K562 (cell line): ENCODE data around the gene BTAF1. TPM values are rescaled to one million over a fixed set of nuclear protein-coding genes. Genes with fewer than 3 reads are reported as not detected.

Experiments
- ATF2 ChIP-seq: sonication (generic); formaldehyde crosslinking; IDR thresholded peaks from 2 replicates; pipeline ENCODE4 v1.8.1; 2022; ENCODE audit warnings: missing genetic modification reagents
- ATF7 ChIP-seq: fragments of 450-650 bp; IDR thresholded peaks from 2 replicates; pipeline ENCODE4 v1.7.1; 2014; ENCODE audit warnings: mild to moderate bottlenecking, moderate library complexity
- BRCA1 ChIP-seq, 2 experiments: fragments of 450-650 bp in 1 of 2; sonication (generic) in 1 of 2; formaldehyde crosslinking in 1 of 2; IDR thresholded peaks; 2 replicates each; pipeline versions ENCODE4 v1.5.0 to v1.6.1; 2017 to 2020; ENCODE audit warnings: mild to moderate bottlenecking in 1 of 2, missing genetic modification reagents in 1 of 2
- CBX2 ChIP-seq: fragments of 200-600 bp; sonication (generic); IDR thresholded peaks from one replicate; pipeline ENCODE4 v1.6.1; 2012; ENCODE audit warnings: mild to moderate bottlenecking, low read length, inconsistent platforms; ENCODE audit not compliant: insufficient read depth, poor library complexity, severe bottlenecking
- DACH1 ChIP-seq: fragments of 450-650 bp; IDR thresholded peaks from 2 replicates; pipeline ENCODE4 v1.6.1; 2018; ENCODE audit not compliant: partially characterized antibody
- ELK1 ChIP-seq: sonication (generic); formaldehyde crosslinking; IDR thresholded peaks from 2 replicates; pipeline ENCODE4 v1.8.1; 2022; ENCODE audit warnings: missing genetic modification reagents
- EP400 ChIP-seq: fragments of 450-650 bp; IDR thresholded peaks from 2 replicates; pipeline ENCODE4 v1.6.1; 2017; ENCODE audit warnings: antibody characterized with exemption, mild to moderate bottlenecking, moderate library complexity
- GABPA ChIP-seq: fragments of 200-800 bp; sonication (Bioruptor generic); conservative IDR thresholded peaks from 2 replicates; pipeline ENCODE4 v1.6.1; 2016; ENCODE audit warnings: low read depth, missing genetic modification characterization, missing compliant biosample characterization
- KLF10 ChIP-seq: fragments of 250-450 bp; sonication (Bioruptor Pico); IDR thresholded peaks from 2 replicates; pipeline ENCODE4 v1.6.1; 2021; ENCODE audit warnings: matching md5 sums
- LEF1 ChIP-seq: fragments of 450-650 bp; IDR thresholded peaks from 2 replicates; pipeline ENCODE4 v1.6.1; 2016; ENCODE audit warnings: mild to moderate bottlenecking
- NBN ChIP-seq: fragments of 450-650 bp; IDR thresholded peaks from 2 replicates; pipeline ENCODE4 v1.6.1; 2016; ENCODE audit warnings: low read depth, mild to moderate bottlenecking
- PHTF2 ChIP-seq: fragments of 250-450 bp; sonication (Bioruptor Pico); IDR thresholded peaks from 2 replicates; pipeline ENCODE4 v1.5.0; 2021; ENCODE audit warnings: mild to moderate bottlenecking
- PKNOX1 ChIP-seq: fragments of 450-650 bp; IDR thresholded peaks from 2 replicates; pipeline ENCODE4 v1.6.1; 2016
- POLR2A ChIP-seq: fragments of 450-650 bp; conservative IDR thresholded peaks from 2 replicates; pipeline ENCODE4 v1.6.1; 2016
- RBM17 ChIP-seq: fragments of 200-400 bp; formaldehyde crosslinking; IDR thresholded peaks from 2 replicates; pipeline ENCODE4 v1.6.1; 2017; ENCODE audit warnings: low read depth, mild to moderate bottlenecking, low read length, borderline replicate concordance
- SAP30 ChIP-seq: fragments of 200-600 bp; sonication (generic); IDR thresholded peaks from 2 replicates; pipeline ENCODE4 v1.6.1; 2012; ENCODE audit warnings: borderline replicate concordance, low read depth, mild to moderate bottlenecking, moderate library complexity, low read length, control low read depth, inconsistent platforms; ENCODE audit not compliant: insufficient read depth, poor library complexity, severe bottlenecking
- SIN3B ChIP-seq: fragments of 450-650 bp; IDR thresholded peaks from 2 replicates; pipeline ENCODE4 v1.6.1; 2017; ENCODE audit warnings: low read depth, mild to moderate bottlenecking, moderate library complexity
- SMAD2 ChIP-seq: fragments of 150-350 bp; IDR thresholded peaks from 2 replicates; pipeline ENCODE4 v1.6.1; 2014; ENCODE audit warnings: low read depth, mild to moderate bottlenecking, low read length
- TEAD4 ChIP-seq, 2 experiments: sonication (generic) in 1 of 2; formaldehyde crosslinking in 1 of 2; IDR thresholded peaks; 2 replicates each; pipeline versions ENCODE4 v1.6.1 to v1.8.0; 2012 to 2022; ENCODE audit warnings: borderline replicate concordance in 1 of 2, inconsistent platforms in 1 of 2, low read length in 1 of 2, mild to moderate bottlenecking in 1 of 2, missing genetic modification reagents in 1 of 2
- ZKSCAN8 ChIP-seq: fragments of 200-800 bp; sonication (Bioruptor generic); IDR thresholded peaks from 2 replicates; pipeline ENCODE4 v1.6.1; 2016; ENCODE audit warnings: missing genetic modification characterization, missing compliant biosample characterization
- ZNF3 ChIP-seq: fragments of 250-450 bp; sonication (Bioruptor Pico); IDR thresholded peaks from 2 replicates; pipeline ENCODE4 v1.5.0; 2021; ENCODE audit warnings: mild to moderate bottlenecking, moderate library complexity
- ZNF696 ChIP-seq: fragments of 250-450 bp; sonication (Bioruptor Pico); conservative IDR thresholded peaks from 2 replicates; pipeline ENCODE4 v1.4.0; 2020; ENCODE audit warnings: mild to moderate bottlenecking, moderate library complexity
- polyA plus RNA-seq, 8 experiments: library from polyadenylated mRNA; depleted of rRNA in 4 of 8; stranded (reverse) in 5 of 8; unstranded in 3 of 8; fragments of >200 nt; fragmentation: Nextera tagmentation in 2 of 8; fragmentation: Illumina TruSeq in 1 of 8; extraction: Ambion mirVana in 2 of 8; extraction: Trizol in 1 of 8; gene quantifications; 2 replicates each; pipeline versions ENCODE4 v1.2.1 to v1.2.3, GENCODE V29; 2011 to 2014; ENCODE audit warnings: inconsistent platforms in 1 of 8, missing spikeins in 1 of 8
- total RNA-seq, 7 experiments: library from RNA; depleted of rRNA in 6 of 7; stranded (reverse); fragments of >200 nt in 6 of 7; fragmentation: Illumina TruSeq in 2 of 7; extraction: Trizol in 2 of 7; gene quantifications; 2 replicates each; pipeline versions ENCODE4 v1.2.1 to v1.2.3, GENCODE V29; 2011 to 2021; ENCODE audit warnings: low replicate concordance in 1 of 7
- TF ChIP-seq, protein P1 (sequence below): sonication (generic); IDR thresholded peaks from 2 replicates; pipeline ENCODE4 v1.6.1; 2016
- TF ChIP-seq, protein P2 (sequence below): fragments of 250-450 bp; sonication (Bioruptor Pico); IDR thresholded peaks from 2 replicates; pipeline ENCODE4 v1.6.1; 2021; ENCODE audit warnings: mild to moderate bottlenecking

The BTAF1 gene
- total and polyA plus RNA-seq, 9 of the 15 experiments (the other 6 are each of a cell fraction or from before 2014, with no cell fraction given) = 6.6 to 70.7 (median 30.5) TPM

DNA sequence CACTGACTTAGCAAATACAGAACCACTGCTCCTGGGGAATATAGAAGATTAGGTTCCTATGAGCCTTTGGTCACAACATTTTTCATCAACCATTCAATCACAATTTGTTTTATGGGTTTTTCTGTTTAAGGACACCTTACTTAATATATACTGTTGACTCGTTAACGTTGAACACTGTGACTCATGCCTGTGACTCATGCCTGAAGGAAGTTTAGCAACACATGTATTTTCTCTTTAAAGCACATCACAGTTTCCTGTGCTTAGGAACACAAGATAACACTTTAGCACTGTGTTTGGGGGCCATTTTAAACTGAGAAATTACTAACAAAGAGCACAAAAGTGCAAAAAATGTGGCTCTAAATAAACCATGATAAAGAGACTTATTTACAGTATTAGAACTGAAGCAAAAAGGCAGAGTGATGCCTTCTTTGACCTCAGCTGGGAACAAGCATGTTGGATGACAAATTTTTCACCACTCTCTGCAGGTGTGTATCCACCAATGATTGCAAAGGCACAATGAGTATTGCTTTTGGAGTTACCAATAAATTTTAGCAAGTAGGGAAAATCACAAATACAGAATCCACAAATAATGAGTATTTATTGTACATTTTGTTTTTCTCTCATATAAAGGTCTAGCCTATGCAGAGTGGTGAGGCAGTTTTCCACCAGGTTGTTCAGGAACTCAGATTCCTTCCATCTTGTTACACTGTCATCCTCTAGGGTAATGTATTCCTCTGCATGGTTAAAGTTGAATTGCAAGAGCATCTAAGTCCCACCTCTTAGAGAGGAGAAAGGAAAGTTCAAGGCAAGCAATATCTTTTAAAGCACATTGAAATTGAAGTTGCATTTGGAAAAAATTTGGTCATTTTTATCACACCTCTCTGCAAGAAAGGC, 21.5 kb upstream of the BTAF1 start (continued):
- TF ChIP-seq EP400 = 0 out of 2 replicates have a peak, but pooled peaks have one; percentile 42
- TF ChIP-seq PKNOX1 = no peak
- TF ChIP-seq BRCA1 (IDR thresholded peaks at IDR 0.05) = no peak
- TF ChIP-seq BRCA1 (CRISPR knock-in tag; IDR thresholded peaks at IDR 0.05) = no peak
- no peak for TF ChIP-seq POLR2A
- no peak for TF ChIP-seq RBM17
- no peak for TF ChIP-seq LEF1
- no peak for TF ChIP-seq NBN
- TF ChIP-seq ELK1 (CRISPR knock-in tag) = no peak
- no peak for TF ChIP-seq DACH1
- TF ChIP-seq SIN3B = no peak
- TF ChIP-seq ZNF696 (CRISPR knock-in tag) = no peak
- TF ChIP-seq PHTF2 (CRISPR knock-in tag) = no peak
- TF ChIP-seq SMAD2 = no peak
- TF ChIP-seq KLF10 = no peak
- TF ChIP-seq CBX2 = no peak
- peak; percentile 51 for TF ChIP-seq ATF7
- no peak for TF ChIP-seq ATF2
- TF ChIP-seq, protein P1, sequence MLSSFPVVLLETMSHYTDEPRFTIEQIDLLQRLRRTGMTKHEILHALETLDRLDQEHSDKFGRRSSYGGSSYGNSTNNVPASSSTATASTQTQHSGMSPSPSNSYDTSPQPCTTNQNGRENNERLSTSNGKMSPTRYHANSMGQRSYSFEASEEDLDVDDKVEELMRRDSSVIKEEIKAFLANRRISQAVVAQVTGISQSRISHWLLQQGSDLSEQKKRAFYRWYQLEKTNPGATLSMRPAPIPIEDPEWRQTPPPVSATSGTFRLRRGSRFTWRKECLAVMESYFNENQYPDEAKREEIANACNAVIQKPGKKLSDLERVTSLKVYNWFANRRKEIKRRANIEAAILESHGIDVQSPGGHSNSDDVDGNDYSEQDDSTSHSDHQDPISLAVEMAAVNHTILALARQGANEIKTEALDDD = peak; percentile 63
- no peak for TF ChIP-seq SAP30
- TF ChIP-seq TEAD4 (IDR thresholded peaks at IDR 0.05; ENCODE audit: low read length) = peak; percentile 22; the same call in 1 of the 2 replicates
- TF ChIP-seq TEAD4 (CRISPR knock-in tag; IDR thresholded peaks at IDR 0.05; ENCODE audit: borderline replicate concordance) = no peak
- TF ChIP-seq, protein P2, sequence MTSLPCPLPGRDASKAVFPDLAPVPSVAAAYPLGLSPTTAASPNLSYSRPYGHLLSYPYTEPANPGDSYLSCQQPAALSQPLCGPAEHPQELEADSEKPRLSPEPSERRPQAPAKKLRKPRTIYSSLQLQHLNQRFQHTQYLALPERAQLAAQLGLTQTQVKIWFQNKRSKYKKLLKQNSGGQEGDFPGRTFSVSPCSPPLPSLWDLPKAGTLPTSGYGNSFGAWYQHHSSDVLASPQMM = no peak
- no peak for TF ChIP-seq ZKSCAN8 (CRISPR knock-in tag)
- TF ChIP-seq ZNF3 (CRISPR knock-in tag) = no peak
- TF ChIP-seq GABPA (tag) = no peak
